K562 treated with DMSO at 1 percent for 48 hours (cell line): Measurements from ENCODE around the gene TMEM253. TPM values are rescaled to one million over a fixed set of nuclear protein-coding genes. Genes with fewer than 3 reads are reported as not detected.

Source experiments
- total RNA-seq: library from RNA; unstranded; fragments of 300-600 nt; gene quantifications from 2 replicates; pipeline ENCODE4 v1.2.3, GENCODE V29; 2022; ENCODE audit warnings: low replicate concordance; ENCODE audit errors: extremely low read depth

The TMEM253 gene
- total RNA-seq = not detected in 2 replicates

DNA sequence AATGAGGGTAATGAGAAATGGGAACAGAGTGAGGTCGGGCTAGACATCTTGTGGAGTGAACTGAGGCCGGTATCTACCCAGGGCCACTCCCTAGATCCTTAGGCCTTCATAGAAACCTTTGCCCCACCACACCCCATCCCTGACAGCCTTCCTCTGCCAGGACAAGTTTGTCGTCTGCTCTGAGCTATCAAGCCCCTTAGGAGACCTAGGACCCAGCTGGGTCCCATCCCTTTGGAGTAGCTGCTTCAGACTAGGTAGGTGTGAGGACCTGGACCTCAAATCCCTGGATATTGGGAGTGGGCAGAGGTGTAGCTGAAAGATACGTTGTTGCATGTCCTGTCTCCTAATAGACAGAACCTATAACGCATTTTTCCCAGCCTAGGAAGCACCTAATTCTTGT lies at the start of gene TMEM253:
TMEM253 (plus strand) TSS at position 136 of the 400 bp plus-strand sequence. CDS start 278 bp downstream, outside the sequence.

DNA sequence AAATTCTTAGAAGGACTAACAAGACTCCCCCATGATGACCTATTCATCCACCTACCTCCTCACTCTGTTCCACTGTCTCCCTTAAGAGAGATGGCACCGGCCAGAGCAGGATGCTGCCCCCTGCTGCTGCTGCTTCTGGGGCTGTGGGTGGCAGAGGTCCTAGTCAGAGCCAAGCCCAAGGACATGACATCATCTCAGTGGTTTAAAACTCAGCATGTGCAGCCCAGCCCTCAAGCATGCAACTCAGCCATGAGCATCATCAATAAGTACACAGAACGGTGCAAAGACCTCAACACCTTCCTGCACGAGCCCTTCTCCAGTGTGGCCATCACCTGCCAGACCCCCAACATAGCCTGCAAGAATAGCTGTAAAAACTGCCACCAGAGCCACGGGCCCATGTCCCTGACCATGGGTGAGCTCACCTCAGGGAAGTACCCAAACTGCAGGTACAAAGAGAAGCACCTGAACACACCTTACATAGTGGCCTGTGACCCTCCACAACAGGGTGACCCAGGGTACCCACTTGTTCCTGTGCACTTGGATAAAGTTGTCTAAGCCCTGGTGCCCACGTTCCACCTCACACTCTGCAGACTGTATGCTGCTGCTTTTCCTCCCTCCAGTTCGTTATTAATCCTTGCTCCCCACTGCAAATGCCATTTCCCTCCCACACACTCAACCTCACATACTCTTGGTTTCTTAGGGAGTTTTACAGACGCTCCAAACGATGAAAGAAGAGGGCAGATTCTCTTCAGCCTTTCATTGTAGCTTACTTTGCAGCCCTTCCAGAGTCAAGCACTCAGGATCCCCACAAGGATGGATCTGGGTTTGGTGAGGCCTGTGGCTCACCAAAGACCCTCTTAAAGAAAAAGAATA lies 42.8 kb upstream of the TMEM253 start, which contains the start of gene RNASE8:
RNASE8 (plus strand) TSS at position 20 of the 873 bp plus-strand sequence; CDS start at position 91, 71 bp downstream.

GRCh38 chr14:21070083-21070609 lies 30.7 kb upstream of the TMEM253 start, which contains the start of gene ARHGEF40:
ARHGEF40 (plus strand) TSS chr14:21070304; CDS start chr14:21070397, 93 bp downstream.

DNA sequence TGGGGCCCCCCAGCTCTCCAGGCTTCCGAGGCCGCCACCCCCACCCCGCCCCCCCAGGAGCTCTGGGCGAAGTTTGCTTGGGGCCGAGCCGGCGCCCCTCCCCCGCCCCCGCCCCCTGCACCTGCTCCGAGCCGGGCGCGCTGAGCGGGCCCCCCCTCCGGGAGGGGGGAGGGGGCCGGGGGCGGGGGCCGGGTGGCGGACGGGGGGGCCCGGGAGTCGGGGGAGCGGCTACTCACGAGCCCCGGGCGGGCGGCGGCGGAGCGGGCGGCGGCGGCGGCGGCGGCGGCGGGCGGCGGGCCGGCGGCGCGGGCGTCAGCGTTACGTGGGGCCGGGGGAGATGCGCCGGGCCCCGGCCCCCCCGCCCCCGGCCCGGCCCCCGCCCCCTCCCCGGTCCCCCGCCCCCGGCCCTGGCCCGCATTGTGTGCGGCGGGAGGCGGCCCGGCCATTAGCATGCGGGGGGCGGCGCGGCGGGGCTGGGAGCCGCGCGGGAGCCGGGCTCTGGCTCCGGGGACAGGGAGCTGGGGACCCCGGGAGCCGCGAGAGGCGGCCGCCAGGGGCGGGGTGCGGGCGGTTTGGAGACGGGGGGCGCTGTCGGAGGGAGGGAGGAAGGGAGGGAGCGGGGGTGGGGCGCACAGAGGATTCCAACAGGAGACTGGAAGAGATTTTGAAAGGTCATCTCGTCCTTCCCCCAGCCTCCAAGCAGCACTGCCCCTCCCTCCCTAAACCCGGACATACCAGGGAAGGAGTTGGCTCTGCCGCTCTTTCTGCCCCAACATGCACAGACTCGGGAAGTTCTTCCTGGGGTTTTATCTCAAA lies 2.6 kb upstream of the TMEM253 start, which contains the start of gene ZNF219:
ZNF219 (minus strand) TSS at position 580 of the 816 bp plus-strand sequence. CDS start 5,064 bp downstream, outside the sequence.

Other genes starting within 250 kb of the TMEM253 start
- not detected in 2 replicates for gene RNASE3, start 209.7 kb upstream of the TMEM253 start, total RNA-seq
- not detected in 2 replicates for gene RNASE2, start 145.6 kb upstream of the TMEM253 start, total RNA-seq
- gene METTL17, start 111.1 kb upstream of the TMEM253 start, total RNA-seq = not detected in 2 replicates
- not detected in 2 replicates for gene SLC39A2, start 101.8 kb upstream of the TMEM253 start, total RNA-seq
- gene NDRG2, start 76.0 kb upstream of the TMEM253 start, total RNA-seq = not detected in 2 replicates
- not detected in 2 replicates for gene TPPP2, start 70.8 kb upstream of the TMEM253 start, total RNA-seq
- not detected in 2 replicates for gene RNASE13, start 66.3 kb upstream of the TMEM253 start, total RNA-seq
- not detected in 2 replicates for gene RNASE7, start 58.7 kb upstream of the TMEM253 start, total RNA-seq
- gene RNASE8, start 43.2 kb upstream of the TMEM253 start, total RNA-seq = not detected in 2 replicates
- gene ARHGEF40, start 30.8 kb upstream of the TMEM253 start, total RNA-seq = not detected in 2 replicates
- not detected in 2 replicates for gene ZNF219, start 2.4 kb upstream of the TMEM253 start, total RNA-seq
- not detected in 2 replicates for gene OR5AU1, start 55.0 kb downstream of the TMEM253 start, total RNA-seq
- gene HNRNPC, start 168.4 kb downstream of the TMEM253 start, total RNA-seq = 1,103 TPM in 1 of 2 replicates, not detected in the other
- not detected in 2 replicates for gene RPGRIP1, start 179.0 kb downstream of the TMEM253 start, total RNA-seq